HG03175 (cell line): ENCODE results near the gene GATAD1.
A peak's percentile ranks its signal among the peaks of the same experiment; 100 is the strongest.
"Not testable (repeated sequence)": the region's sequence is repeated elsewhere in the genome, so short reads cannot be mapped to it uniquely, and the experiment has no call there.

ENCODE experiments used
- ATAC-seq: cut with Tn5 transposase; IDR thresholded peaks from one replicate; pipeline ENCODE4 v1.9.1; 2021; ENCODE audit warnings: mild to moderate bottlenecking, moderate library complexity; ENCODE audit not compliant: unreplicated experiment

The GATAD1 gene

GRCh38 chr7:92447345-92448204 lies at the start of gene GATAD1:
Gene GATAD1 (plus strand): TSS chr7:92447482. CDS start chr7:92447730, 248 bp downstream.
- ATAC-seq: peak; percentile 91

GRCh38 chr7:92397542-92397941 lies 49.7 kb upstream of the GATAD1 start:
- ATAC-seq: no peak

GRCh38 chr7:92400013-92400412 lies 47.3 kb upstream of the GATAD1 start:
- no peak for ATAC-seq

- ATAC-seq: no peak
These were observed 44.1 kb upstream of the GATAD1 start for GRCh38 chr7:92402920-92403759.

GRCh38 chr7:92403760-92404074 lies 43.6 kb upstream of the GATAD1 start:
- ATAC-seq: no peak

GRCh38 chr7:92404170-92404614 lies 43.1 kb upstream of the GATAD1 start:
- no peak for ATAC-seq

- ATAC-seq: no peak
These were observed 37.9 kb upstream of the GATAD1 start for GRCh38 chr7:92409357-92409756.

GRCh38 chr7:92410162-92410561 lies 37.1 kb upstream of the GATAD1 start:
- not testable (repeated sequence) for ATAC-seq

GRCh38 chr7:92412745-92413144 lies 34.5 kb upstream of the GATAD1 start:
- ATAC-seq: no peak

- ATAC-seq: no peak
These were observed 33.7 kb upstream of the GATAD1 start for GRCh38 chr7:92413550-92413949.

- no peak for ATAC-seq
These were observed 32.1 kb upstream of the GATAD1 start for GRCh38 chr7:92415225-92415624.

GRCh38 chr7:92417913-92418312 lies 29.4 kb upstream of the GATAD1 start:
- ATAC-seq: no peak

- no peak for ATAC-seq
These were observed 25.4 kb upstream of the GATAD1 start for GRCh38 chr7:92421676-92422435.

- no peak for ATAC-seq
These were observed 24.4 kb upstream of the GATAD1 start for GRCh38 chr7:92422926-92423325.

- no peak for ATAC-seq
These were observed 23.6 kb upstream of the GATAD1 start for GRCh38 chr7:92423710-92424131.

- ATAC-seq: no peak
These were observed 21.9 kb upstream of the GATAD1 start for GRCh38 chr7:92425311-92425947.

- ATAC-seq: no peak
These were observed 20.1 kb upstream of the GATAD1 start for GRCh38 chr7:92427193-92427592.

- ATAC-seq: no peak
These were observed 14.9 kb upstream of the GATAD1 start for GRCh38 chr7:92432299-92432946.

- no peak for ATAC-seq
These were observed 14.3 kb upstream of the GATAD1 start for GRCh38 chr7:92433019-92433418.

- ATAC-seq: no peak
These were observed 11.7 kb upstream of the GATAD1 start for GRCh38 chr7:92435542-92435941.
